Measurements from ENCODE around the gene BTBD7.

The BTBD7 gene

GRCh38 chr14:93199031-93199430 is 133.8 kb downstream of the BTBD7 start:
- no peak for DNase-seq (ENCODE audit: low spot score)

GRCh38 chr14:93195316-93195999 is 137.4 kb downstream of the BTBD7 start:
- no peak for DNase-seq (ENCODE audit: low spot score)

Data from kidney capillary endothelial cell (primary cell).